Measurements from ENCODE around the gene ZNF90.
"Not testable (repeated sequence)": the region's sequence is repeated elsewhere in the genome, so short reads cannot be mapped to it uniquely, and the experiment has no call there.

The ZNF90 gene

GRCh38 chr19:20077791-20078463, at the start of gene ZNF90:
Gene ZNF90 (plus strand): TSS chr19:20078000. CDS start chr19:20078133, 133 bp downstream.
- peak; percentile 87 for DNase-seq

- no peak for DNase-seq
Observed at GRCh38 chr19:20028611-20029010, 49.2 kb upstream of the ZNF90 start.

- DNase-seq, result no peak
Observed at GRCh38 chr19:20035935-20036334, 41.9 kb upstream of the ZNF90 start.

GRCh38 chr19:20038358-20039202, 39.2 kb upstream of the ZNF90 start:
- peak; percentile 17 for DNase-seq

GRCh38 chr19:20039203-20039723, 38.5 kb upstream of the ZNF90 start, which contains the start of gene ZNF682:
Gene ZNF682 (minus strand): TSS chr19:20039505. CDS start chr19:20039345, 160 bp downstream.
- peak; percentile 96 for DNase-seq

- no peak for DNase-seq
Observed at GRCh38 chr19:20044663-20045062, 33.1 kb upstream of the ZNF90 start.

- DNase-seq, result not testable (repeated sequence)
Observed at GRCh38 chr19:20045742-20046141, 32.1 kb upstream of the ZNF90 start.

GRCh38 chr19:20051841-20052768, 25.7 kb upstream of the ZNF90 start:
- DNase-seq, result peak; percentile 70

GRCh38 chr19:20058738-20059137, 19.1 kb upstream of the ZNF90 start:
- not testable (repeated sequence) for DNase-seq

- DNase-seq, result no peak
Observed at GRCh38 chr19:20060282-20060681, 17.5 kb upstream of the ZNF90 start.

GRCh38 chr19:20066861-20067260, 10.9 kb upstream of the ZNF90 start:
- DNase-seq, result no peak

GRCh38 chr19:20067943-20068342, 9.9 kb upstream of the ZNF90 start:
- no peak for DNase-seq

- DNase-seq, result not testable (repeated sequence)
Observed at GRCh38 chr19:20068559-20068958, 9.2 kb upstream of the ZNF90 start.

- DNase-seq, result no peak
Observed at GRCh38 chr19:20070691-20071090, 7.1 kb upstream of the ZNF90 start.

- DNase-seq, result no peak
Observed at GRCh38 chr19:20072936-20073335, 4.9 kb upstream of the ZNF90 start.

- no peak for DNase-seq
Observed at GRCh38 chr19:20078581-20079031, 806 bp downstream of the ZNF90 start.

GRCh38 chr19:20079476-20079875, 1.7 kb downstream of the ZNF90 start:
- no peak for DNase-seq

- no peak for DNase-seq
Observed at GRCh38 chr19:20080656-20081055, 2.9 kb downstream of the ZNF90 start.

- not testable (repeated sequence) for DNase-seq
Observed at GRCh38 chr19:20082232-20082833, 4.5 kb downstream of the ZNF90 start.

GRCh38 chr19:20082876-20083275, 5.1 kb downstream of the ZNF90 start:
- DNase-seq, result not testable (repeated sequence)

GRCh38 chr19:20102097-20102496, 24.3 kb downstream of the ZNF90 start:
- DNase-seq, result no peak
